Esophagus muscularis mucosa (tissue), 4 donors: ENCODE data around the gene RASAL1. TPM values are rescaled to one million over a fixed set of nuclear protein-coding genes. Genes with fewer than 3 reads are reported as not detected.

ENCODE experiments used
- DNase-seq: peaks from one replicate; pipeline ENCODE4 v3.0.0-alpha.2; 2017; ENCODE audit errors: extremely low spot score
- H3K27ac ChIP-seq, 4 donors: fragments of 200-600 bp; sonication (generic); replicated peaks in 1 of 4; 1 replicate in 3 of 4; 2 replicates in 1 of 4; pipeline ENCODE4 v1.5.1; 2016 to 2019; ENCODE audit warnings: mild to moderate bottlenecking in 1 of 4
- H3K27me3 ChIP-seq, 4 donors: fragments of 200-600 bp; sonication (generic); one replicate each; pipeline versions ENCODE4 v1.5.1 to v1.6.0; 2016 to 2019
- H3K36me3 ChIP-seq, 4 donors: fragments of 200-600 bp; sonication (generic); one replicate each; pipeline ENCODE4 v1.5.1; 2016 to 2019
- H3K4me1 ChIP-seq, 4 donors: fragments of 200-600 bp; sonication (generic); one replicate each; pipeline ENCODE4 v1.5.1; 2016 to 2019
- H3K4me3 ChIP-seq, 4 donors: fragments of 200-600 bp; sonication (generic); 1 replicate in 2 of 4; 2 replicates in 2 of 4; pipeline ENCODE4 v1.5.1; 2016 to 2019; ENCODE audit warnings: mild to moderate bottlenecking in 4 of 4, moderate library complexity in 1 of 4
- H3K9me3 ChIP-seq, 4 donors: fragments of 200-600 bp; sonication (generic); 1 replicate in 3 of 4; 2 replicates in 1 of 4; pipeline ENCODE4 v1.5.1; 2016 to 2019
- EP300 ChIP-seq: sonication (generic); formaldehyde crosslinking; IDR thresholded peaks from one replicate; pipeline ENCODE4 v1.6.1; 2017; ENCODE audit warnings: antibody characterized with exemption
- POLR2A ChIP-seq: fragments of 450-650 bp; IDR thresholded peaks from one replicate; pipeline ENCODE4 v1.6.1; 2017; ENCODE audit warnings: antibody characterized with exemption, moderate library complexity, mild to moderate bottlenecking, low read depth
- POLR2AphosphoS5 ChIP-seq, 2 donors: sonication (generic); formaldehyde crosslinking; IDR thresholded peaks; one replicate each; pipeline ENCODE4 v1.6.1; 2017; ENCODE audit warnings: antibody characterized with exemption in 2 of 2
- WGBS: methylation state at CpG from one replicate; pipeline ENCODE4 v1.1.5; 2018; 5-methylcytosine and 5-hydroxymethylcytosine counted together
- intact Hi-C: fragments of 100-400 bp; cut with DNase I; formaldehyde crosslinking; loops from one replicate; pipeline ENCODE4 v1.15.1; 2023
- total RNA-seq, 4 donors: library from RNA; depleted of rRNA; stranded (reverse); fragments of >200 nt; gene quantifications; one replicate each; pipeline versions ENCODE4 v1.1.0 to v1.2.1, GENCODE V29; 2016
- TF ChIP-seq, protein P1 (sequence below), 3 experiments: fragments of 200-600 bp in 2 of 3; fragments of 450-650 bp in 1 of 3; sonication (generic) in 2 of 3; IDR thresholded peaks; one replicate each; pipeline ENCODE4 v1.5.1; 2017 to 2019; ENCODE audit warnings: antibody characterized with exemption in 3 of 3, mild to moderate bottlenecking in 2 of 3, moderate library complexity in 1 of 3

Gene RASAL1
- total RNA-seq, 4 donors from 2014 or later = 0.17 TPM; not detected in 3

DNA sequence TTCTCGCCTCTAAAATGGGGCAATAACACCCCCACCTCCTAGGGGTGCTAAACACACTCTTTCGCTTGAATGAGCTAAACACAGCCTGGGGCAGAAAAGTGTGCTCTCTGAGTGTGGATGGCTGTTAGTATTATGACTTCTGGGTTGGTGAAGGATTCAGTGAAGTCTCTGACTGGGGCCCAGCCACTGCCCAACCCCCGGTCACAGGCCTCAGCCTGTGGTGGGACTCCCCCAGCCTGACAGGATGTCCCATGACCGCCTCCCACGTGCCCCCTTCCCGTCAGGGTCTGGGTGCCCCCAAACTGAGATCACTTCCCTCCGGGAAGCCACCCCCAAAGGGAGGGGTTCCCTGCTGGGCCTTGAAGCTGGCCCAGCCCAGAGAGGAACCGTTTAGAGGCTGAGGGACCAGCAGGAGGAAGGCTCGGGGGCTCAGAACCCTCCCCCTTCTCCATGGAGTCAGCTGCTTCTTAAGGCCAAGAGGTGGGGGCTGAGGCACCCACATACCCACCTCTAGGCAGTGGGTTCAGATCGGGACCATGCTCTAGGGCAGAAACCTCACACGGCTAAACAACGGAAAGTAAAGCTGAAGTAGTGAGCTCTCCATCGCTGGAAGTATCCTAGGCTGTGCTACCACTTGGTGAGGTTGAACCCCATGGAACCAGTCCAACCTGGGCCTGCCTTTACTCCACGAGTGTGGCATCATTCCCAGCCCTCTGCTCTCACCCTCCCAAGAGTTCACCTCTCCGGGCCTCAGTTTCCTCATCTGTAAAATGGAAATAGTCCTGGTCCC lies 65.2 kb downstream of the RASAL1 start:
- 80% methylated on average over 6 of the region's 15 CpGs for WGBS
- intact Hi-C loops = no loop called here
- H3K27ac ChIP-seq = peak overlapping the region in 1 of 4 donors; percentile 27

DNA sequence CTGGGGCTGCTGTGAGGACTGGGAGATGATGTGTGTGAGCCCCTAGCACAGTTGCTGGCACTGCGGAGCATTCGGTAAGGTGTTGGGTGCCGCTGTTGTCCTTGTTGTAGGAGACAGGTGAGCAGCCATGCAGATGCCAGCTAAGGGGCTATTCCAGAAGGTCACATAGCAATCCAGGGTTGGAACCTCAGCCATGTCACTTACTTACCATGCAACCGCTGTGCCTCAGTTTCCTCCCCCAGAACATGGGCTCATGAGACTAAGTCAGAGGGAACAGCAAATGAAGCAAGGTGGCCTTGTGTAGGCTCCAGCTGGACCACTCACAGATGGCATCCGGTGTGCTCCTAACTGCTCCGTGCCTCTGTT lies 65.8 kb downstream of the RASAL1 start:
- no peak for DNase-seq
- 96% methylated on average over 4 of the region's 6 CpGs for WGBS
- intact Hi-C loops = no loop called here
- Histone ChIP-seq H3K27me3 (peaks cover 0 to 36% (median 3%) of the 10 kb centered on the region in 4 donors), H3K36me3 (no peaks in the 10 kb centered on the region), H3K4me3 (no peak overlapping the region), H3K4me1 (peaks cover 0 to 16% (median 9%) of the 10 kb centered on the region in 4 donors), H3K27ac (no peak overlapping the region), H3K9me3 (no peaks in the 10 kb centered on the region)
- TF ChIP-seq, protein P1, sequence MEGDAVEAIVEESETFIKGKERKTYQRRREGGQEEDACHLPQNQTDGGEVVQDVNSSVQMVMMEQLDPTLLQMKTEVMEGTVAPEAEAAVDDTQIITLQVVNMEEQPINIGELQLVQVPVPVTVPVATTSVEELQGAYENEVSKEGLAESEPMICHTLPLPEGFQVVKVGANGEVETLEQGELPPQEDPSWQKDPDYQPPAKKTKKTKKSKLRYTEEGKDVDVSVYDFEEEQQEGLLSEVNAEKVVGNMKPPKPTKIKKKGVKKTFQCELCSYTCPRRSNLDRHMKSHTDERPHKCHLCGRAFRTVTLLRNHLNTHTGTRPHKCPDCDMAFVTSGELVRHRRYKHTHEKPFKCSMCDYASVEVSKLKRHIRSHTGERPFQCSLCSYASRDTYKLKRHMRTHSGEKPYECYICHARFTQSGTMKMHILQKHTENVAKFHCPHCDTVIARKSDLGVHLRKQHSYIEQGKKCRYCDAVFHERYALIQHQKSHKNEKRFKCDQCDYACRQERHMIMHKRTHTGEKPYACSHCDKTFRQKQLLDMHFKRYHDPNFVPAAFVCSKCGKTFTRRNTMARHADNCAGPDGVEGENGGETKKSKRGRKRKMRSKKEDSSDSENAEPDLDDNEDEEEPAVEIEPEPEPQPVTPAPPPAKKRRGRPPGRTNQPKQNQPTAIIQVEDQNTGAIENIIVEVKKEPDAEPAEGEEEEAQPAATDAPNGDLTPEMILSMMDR (IDR thresholded peaks at IDR 0.05) = no peak

More for the DNA sequence above, 65.2 kb downstream of the RASAL1 start:
- H3K4me3 ChIP-seq = no peak overlapping the region
- DNase-seq = no peak
- H3K9me3 ChIP-seq = no peaks in the 10 kb centered on the region
- TF ChIP-seq POLR2AphosphoS5 (IDR thresholded peaks at IDR 0.05) (no peak), EP300 (no peak), POLR2A (no peak)
- TF ChIP-seq, protein P1 (IDR thresholded peaks at IDR 0.05) = no peak
- peaks cover 0 to 16% (median 9%) of the 10 kb centered on the region in 4 donors for H3K4me1 ChIP-seq
- peaks cover 0 to 34% (median 0%) of the 10 kb centered on the region in 4 donors for H3K27me3 ChIP-seq
- no peaks in the 10 kb centered on the region for H3K36me3 ChIP-seq

DNA sequence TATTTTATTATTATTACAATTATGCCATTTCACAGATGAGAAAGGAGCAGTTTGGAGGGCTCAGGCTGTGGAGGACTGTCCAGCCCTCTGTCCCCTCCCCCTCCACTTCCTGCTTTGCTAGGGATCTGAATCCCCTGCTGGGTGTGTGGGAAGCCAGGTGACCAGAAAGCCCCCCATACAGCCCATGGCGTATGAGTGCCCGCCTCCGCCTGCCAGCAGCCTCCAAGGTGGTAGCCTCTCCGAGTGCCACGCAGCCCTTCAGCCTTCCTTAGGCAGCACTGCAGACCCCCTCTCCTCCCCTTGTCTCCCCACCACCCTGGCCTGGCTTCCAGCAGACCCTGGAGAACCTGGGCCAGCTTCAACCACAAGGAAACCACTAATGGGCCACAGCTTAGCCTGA lies 66.4 kb downstream of the RASAL1 start:
- Histone ChIP-seq H3K9me3 (no peaks in the 10 kb centered on the region), H3K27me3 (peaks cover 0 to 42% (median 4%) of the 10 kb centered on the region in 4 donors), H3K4me3 (no peak overlapping the region), H3K27ac (no peak overlapping the region), H3K4me1 (peaks cover 0 to 16% (median 9%) of the 10 kb centered on the region in 4 donors), H3K36me3 (no peaks in the 10 kb centered on the region)
- no peak for TF ChIP-seq EP300
- no peak for TF ChIP-seq POLR2A
- TF ChIP-seq, protein P1 (IDR thresholded peaks at IDR 0.05) = no peak
- no peak for TF ChIP-seq POLR2AphosphoS5 (IDR thresholded peaks at IDR 0.05)
- 82% methylated on average over 3 of the region's 5 CpGs for WGBS
- intact Hi-C loops = no loop called here
- DNase-seq = no peak

DNA sequence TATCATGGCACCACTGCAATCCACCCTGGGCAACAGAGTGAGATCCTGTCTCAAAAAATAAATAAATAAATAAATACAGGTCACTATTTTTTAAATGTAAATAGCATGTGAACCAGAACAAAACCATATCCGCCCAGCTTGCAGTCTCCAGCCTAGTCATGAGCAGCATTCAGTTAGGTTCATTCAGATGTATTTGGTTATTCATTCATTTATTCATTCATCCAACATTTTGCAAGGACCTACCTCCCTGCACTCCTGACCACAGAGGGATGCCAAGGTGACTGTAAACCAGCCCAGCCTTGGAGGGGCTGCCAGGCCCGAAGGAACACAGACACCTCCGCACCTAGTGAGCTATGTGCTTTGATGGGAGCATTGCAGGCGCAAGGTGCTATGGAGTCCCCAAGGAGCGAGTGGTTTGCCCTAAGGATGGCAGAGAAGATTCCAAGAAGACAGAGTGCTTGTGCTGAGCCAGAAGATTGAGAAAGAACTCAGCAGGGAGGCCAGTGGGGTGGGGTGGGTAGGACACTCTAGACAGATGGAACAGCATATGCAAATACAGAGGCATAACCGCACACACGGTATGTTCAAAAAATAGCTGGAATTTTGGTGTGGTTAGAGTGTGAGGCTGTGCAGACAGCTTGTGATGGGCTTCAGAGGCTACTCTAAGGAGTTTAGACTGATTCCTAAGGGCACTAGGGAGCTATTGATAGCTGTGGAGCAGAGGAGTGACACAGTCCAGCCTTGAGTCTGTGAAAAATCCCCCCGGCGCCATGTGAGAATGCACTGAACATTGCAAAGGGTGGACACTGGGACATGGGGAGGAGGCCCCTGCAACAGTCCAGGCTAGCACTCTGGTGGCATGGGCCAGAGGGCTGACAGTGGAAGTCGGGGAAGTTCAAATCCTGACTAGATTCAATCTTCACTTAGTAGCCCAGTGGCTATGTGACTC lies 67.3 kb downstream of the RASAL1 start:
- TF ChIP-seq, protein P1 (IDR thresholded peaks at IDR 0.05) = no peak
- TF ChIP-seq EP300 = no peak
- TF ChIP-seq POLR2AphosphoS5 (IDR thresholded peaks at IDR 0.05) = no peak
- Histone ChIP-seq H3K9me3 (no peaks in the 10 kb centered on the region), H3K4me1 (peaks cover 0 to 16% (median 9%) of the 10 kb centered on the region in 4 donors), H3K4me3 (no peak overlapping the region), H3K27me3 (peaks cover 0 to 51% (median 4%) of the 10 kb centered on the region in 4 donors), H3K27ac (no peak overlapping the region), H3K36me3 (no peaks in the 10 kb centered on the region)
- WGBS = 89% methylated on average over 10 of the region's 10 CpGs
- intact Hi-C loops = no loop called here
- DNase-seq = no peak
